PFSK-1 (cell line): ENCODE results near the gene CAMK1D.

ENCODE experiments used
- FOXP2 ChIP-seq: optimal IDR thresholded peaks from 2 replicates; pipeline ENCODE3; 2011; ENCODE audit warnings: borderline replicate concordance, control low read depth, inconsistent platforms; ENCODE audit not compliant: insufficient read depth; ENCODE audit errors: extremely low read length, extremely low read depth
- POLR2AphosphoS5 ChIP-seq: IDR thresholded peaks from 2 replicates; pipeline ENCODE4 v1.6.1; 2012; ENCODE audit warnings: low read depth, mild to moderate bottlenecking, control low read depth, low read length, moderate library complexity
- SIN3A ChIP-seq: IDR thresholded peaks from 2 replicates; pipeline ENCODE4 v1.6.1; 2012; ENCODE audit warnings: mild to moderate bottlenecking, low read length, moderate library complexity, borderline replicate concordance; ENCODE audit not compliant: insufficient read depth
- TAF1 ChIP-seq: IDR thresholded peaks from 2 replicates; pipeline ENCODE4 v1.6.1; 2012; ENCODE audit warnings: low read length, control low read depth, borderline replicate concordance; ENCODE audit not compliant: insufficient read depth
- TF ChIP-seq, protein P1 (sequence below), 2 experiments: IDR thresholded peaks; 2 replicates each; pipeline versions ENCODE4 v1.6.1 to v1.8.0; 2011 to 2012; ENCODE audit warnings: low read depth in 2 of 2, low read length in 2 of 2, control low read depth in 1 of 2, inconsistent platforms in 1 of 2, mild to moderate bottlenecking in 1 of 2, moderate library complexity in 1 of 2; ENCODE audit not compliant: insufficient read depth in 1 of 2

GRCh38 chr10:12634621-12634931 is 285.2 kb downstream of the CAMK1D start:
- TF ChIP-seq, protein P1, sequence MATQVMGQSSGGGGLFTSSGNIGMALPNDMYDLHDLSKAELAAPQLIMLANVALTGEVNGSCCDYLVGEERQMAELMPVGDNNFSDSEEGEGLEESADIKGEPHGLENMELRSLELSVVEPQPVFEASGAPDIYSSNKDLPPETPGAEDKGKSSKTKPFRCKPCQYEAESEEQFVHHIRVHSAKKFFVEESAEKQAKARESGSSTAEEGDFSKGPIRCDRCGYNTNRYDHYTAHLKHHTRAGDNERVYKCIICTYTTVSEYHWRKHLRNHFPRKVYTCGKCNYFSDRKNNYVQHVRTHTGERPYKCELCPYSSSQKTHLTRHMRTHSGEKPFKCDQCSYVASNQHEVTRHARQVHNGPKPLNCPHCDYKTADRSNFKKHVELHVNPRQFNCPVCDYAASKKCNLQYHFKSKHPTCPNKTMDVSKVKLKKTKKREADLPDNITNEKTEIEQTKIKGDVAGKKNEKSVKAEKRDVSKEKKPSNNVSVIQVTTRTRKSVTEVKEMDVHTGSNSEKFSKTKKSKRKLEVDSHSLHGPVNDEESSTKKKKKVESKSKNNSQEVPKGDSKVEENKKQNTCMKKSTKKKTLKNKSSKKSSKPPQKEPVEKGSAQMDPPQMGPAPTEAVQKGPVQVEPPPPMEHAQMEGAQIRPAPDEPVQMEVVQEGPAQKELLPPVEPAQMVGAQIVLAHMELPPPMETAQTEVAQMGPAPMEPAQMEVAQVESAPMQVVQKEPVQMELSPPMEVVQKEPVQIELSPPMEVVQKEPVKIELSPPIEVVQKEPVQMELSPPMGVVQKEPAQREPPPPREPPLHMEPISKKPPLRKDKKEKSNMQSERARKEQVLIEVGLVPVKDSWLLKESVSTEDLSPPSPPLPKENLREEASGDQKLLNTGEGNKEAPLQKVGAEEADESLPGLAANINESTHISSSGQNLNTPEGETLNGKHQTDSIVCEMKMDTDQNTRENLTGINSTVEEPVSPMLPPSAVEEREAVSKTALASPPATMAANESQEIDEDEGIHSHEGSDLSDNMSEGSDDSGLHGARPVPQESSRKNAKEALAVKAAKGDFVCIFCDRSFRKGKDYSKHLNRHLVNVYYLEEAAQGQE (IDR thresholded peaks at IDR 0.05; ENCODE audit: insufficient read depth in 1 of 2, low read depth in 2 of 2, low read length in 2 of 2), result no peak
- TF ChIP-seq POLR2AphosphoS5 (no peak), TAF1 (no peak), SIN3A (no peak), FOXP2 (no peak)
